GM18870 (cell line): ENCODE results near the gene FGFR2.

Source experiments
- ATAC-seq: cut with Tn5 transposase; IDR thresholded peaks from one replicate; pipeline ENCODE4 v1.9.1; 2021; ENCODE audit warnings: moderate library complexity; ENCODE audit not compliant: unreplicated experiment

The FGFR2 gene

GRCh38 chr10:121459622-121460453, 138.4 kb downstream of the FGFR2 start:
- no peak for ATAC-seq

- ATAC-seq, result no peak
Measured at GRCh38 chr10:121459279-121459621, 139.0 kb downstream of the FGFR2 start.

GRCh38 chr10:121457729-121458128, 140.5 kb downstream of the FGFR2 start:
- ATAC-seq, result no peak

GRCh38 chr10:121455377-121455776, 142.9 kb downstream of the FGFR2 start:
- no peak for ATAC-seq

- no peak for ATAC-seq
Measured at GRCh38 chr10:121454781-121455180, 143.5 kb downstream of the FGFR2 start.

GRCh38 chr10:121453160-121453559, 145.1 kb downstream of the FGFR2 start:
- no peak for ATAC-seq

GRCh38 chr10:121452581-121452980, 145.7 kb downstream of the FGFR2 start:
- ATAC-seq, result no peak

GRCh38 chr10:121450247-121450646, 148.0 kb downstream of the FGFR2 start:
- ATAC-seq, result no peak

GRCh38 chr10:121449482-121449924, 148.7 kb downstream of the FGFR2 start:
- ATAC-seq, result peak; percentile 22

GRCh38 chr10:121448766-121449421, 149.3 kb downstream of the FGFR2 start:
- ATAC-seq, result peak; percentile 98

GRCh38 chr10:121444520-121445165, 153.6 kb downstream of the FGFR2 start:
- no peak for ATAC-seq

- no peak for ATAC-seq
Measured at GRCh38 chr10:121442086-121442935, 155.9 kb downstream of the FGFR2 start.

GRCh38 chr10:121440461-121440860, 157.8 kb downstream of the FGFR2 start:
- ATAC-seq, result no peak

- ATAC-seq, result no peak
Measured at GRCh38 chr10:121438333-121438732, 159.9 kb downstream of the FGFR2 start.

- no peak for ATAC-seq
Measured at GRCh38 chr10:121437596-121437995, 160.6 kb downstream of the FGFR2 start.

- ATAC-seq, result no peak
Measured at GRCh38 chr10:121436630-121437341, 161.5 kb downstream of the FGFR2 start.

- no peak for ATAC-seq
Measured at GRCh38 chr10:121436281-121436629, 162.0 kb downstream of the FGFR2 start.

- ATAC-seq, result no peak
Measured at GRCh38 chr10:121435099-121435875, 163.0 kb downstream of the FGFR2 start.

- no peak for ATAC-seq
Measured at GRCh38 chr10:121433965-121434364, 164.3 kb downstream of the FGFR2 start.

GRCh38 chr10:121428867-121429266, 169.4 kb downstream of the FGFR2 start:
- no peak for ATAC-seq
